Left lung (tissue), 10 donors: ENCODE results near the gene MAP3K19. TPM values are rescaled to one million over a fixed set of nuclear protein-coding genes. Genes with fewer than 3 reads are reported as not detected.

ENCODE experiments used
- ATAC-seq: fragments of 200-7000 bp; cut with Tn5 transposase; one replicate; pipeline ENCODE4 v1.9.1; 2020; ENCODE audit warnings: moderate library complexity
- DNase-seq, 4 donors: peaks; one replicate each; pipeline ENCODE4 v3.0.0-alpha.2; 2013 to 2020
- H3K27ac ChIP-seq, 2 donors: fragments of 200-600 bp; sonication (generic) in 1 of 2; one replicate each; pipeline versions ENCODE4 v1.5.0 to v1.8.0; 2020 to 2021
- H3K27me3 ChIP-seq, 2 donors: fragments of 200-600 bp; sonication (generic) in 1 of 2; one replicate each; pipeline versions ENCODE4 v1.5.0 to v1.8.0; 2020 to 2021
- H3K36me3 ChIP-seq, 2 donors: fragments of 200-600 bp; sonication (generic) in 1 of 2; one replicate each; pipeline versions ENCODE4 v1.5.0 to v1.8.0; 2020 to 2021
- H3K4me1 ChIP-seq, 2 donors: fragments of 200-600 bp; one replicate each; pipeline ENCODE4 v1.8.0; 2021
- H3K4me3 ChIP-seq, 2 donors: fragments of 200-600 bp; sonication (generic) in 1 of 2; one replicate each; pipeline versions ENCODE4 v1.5.0 to v1.8.0; 2020 to 2021; ENCODE audit warnings: mild to moderate bottlenecking in 1 of 2
- H3K9me3 ChIP-seq, 2 donors: fragments of 200-600 bp; sonication (generic) in 1 of 2; one replicate each; pipeline versions ENCODE4 v1.5.0 to v1.8.0; 2020 to 2021
- intact Hi-C, 2 donors: fragments of 100-400 bp; cut with DNase I; formaldehyde crosslinking; loops; one replicate each; pipeline versions ENCODE4 v1.11.2 to v1.14.2; 2022
- polyA plus RNA-seq, 6 donors: library from polyadenylated mRNA; unstranded; fragments of 120-200 nt; gene quantifications; one replicate each; pipeline ENCODE4 v1.2.1, GENCODE V29; 2013; ENCODE audit not compliant: insufficient read length in 6 of 6
- total RNA-seq, 2 donors: library from RNA; stranded (reverse); fragmentation: NEBNext Ultra II Directional; extraction: Animal tissue kit (Norgen Biotek cat#: 25700); gene quantifications; one replicate each; pipeline ENCODE4 v1.2.1, GENCODE V29; 2021
- TF ChIP-seq, protein P1 (sequence below), 2 donors: fragments of 200-600 bp; sonication (generic) in 1 of 2; IDR thresholded peaks; one replicate each; pipeline versions ENCODE4 v1.5.0 to v1.8.0; 2021; ENCODE audit warnings: antibody characterized with exemption in 2 of 2
- donor health status: DM: no; HTN: yes; CAD: no.
- donor health status: DM: no; HTN: no; CAD: no.

The MAP3K19 gene
- total and polyA plus RNA-seq, 8 donors: 0.79 to 4.8 (median 2.8) TPM; not detected in 1

GRCh38 chr2:135052997-135053474 lies 5.8 kb upstream of the MAP3K19 start:
- peaks cover 0 to 3% of the 10 kb centered on the region in 2 donors for H3K36me3 ChIP-seq
- no peaks in the 10 kb centered on the region for H3K27me3 ChIP-seq
- peaks cover 17 to 41% of the 10 kb centered on the region in 2 donors for H3K4me1 ChIP-seq
- peak overlapping the region; percentile 74 to 76 for H3K4me3 ChIP-seq
- no peaks in the 10 kb centered on the region for H3K9me3 ChIP-seq
- TF ChIP-seq, protein P1, sequence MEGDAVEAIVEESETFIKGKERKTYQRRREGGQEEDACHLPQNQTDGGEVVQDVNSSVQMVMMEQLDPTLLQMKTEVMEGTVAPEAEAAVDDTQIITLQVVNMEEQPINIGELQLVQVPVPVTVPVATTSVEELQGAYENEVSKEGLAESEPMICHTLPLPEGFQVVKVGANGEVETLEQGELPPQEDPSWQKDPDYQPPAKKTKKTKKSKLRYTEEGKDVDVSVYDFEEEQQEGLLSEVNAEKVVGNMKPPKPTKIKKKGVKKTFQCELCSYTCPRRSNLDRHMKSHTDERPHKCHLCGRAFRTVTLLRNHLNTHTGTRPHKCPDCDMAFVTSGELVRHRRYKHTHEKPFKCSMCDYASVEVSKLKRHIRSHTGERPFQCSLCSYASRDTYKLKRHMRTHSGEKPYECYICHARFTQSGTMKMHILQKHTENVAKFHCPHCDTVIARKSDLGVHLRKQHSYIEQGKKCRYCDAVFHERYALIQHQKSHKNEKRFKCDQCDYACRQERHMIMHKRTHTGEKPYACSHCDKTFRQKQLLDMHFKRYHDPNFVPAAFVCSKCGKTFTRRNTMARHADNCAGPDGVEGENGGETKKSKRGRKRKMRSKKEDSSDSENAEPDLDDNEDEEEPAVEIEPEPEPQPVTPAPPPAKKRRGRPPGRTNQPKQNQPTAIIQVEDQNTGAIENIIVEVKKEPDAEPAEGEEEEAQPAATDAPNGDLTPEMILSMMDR (IDR thresholded peaks at IDR 0.05): no peak
- peak; percentile 5 for ATAC-seq
- peak overlapping the region; percentile 95 to 97 for H3K27ac ChIP-seq
- intact Hi-C loops: no loop called here
- no peak for DNase-seq

- no peaks in the 10 kb centered on the region for H3K27me3 ChIP-seq
- TF ChIP-seq, protein P1 (IDR thresholded peaks at IDR 0.05): no peak
- H3K27ac ChIP-seq: peak within 1 kb of the TSS; percentile 95 to 97
- no peaks in the 10 kb centered on the region for H3K9me3 ChIP-seq
- intact Hi-C loops: no loop called here
- H3K4me3 ChIP-seq: peak within 1 kb of the TSS; percentile 74 to 76
- DNase-seq (peak; percentile 74 to 93 (median 88)), ATAC-seq (peak; percentile 95)
- peaks cover 17 to 39% of the 10 kb centered on the region in 2 donors for H3K4me1 ChIP-seq
- no peaks in the 10 kb centered on the region for H3K36me3 ChIP-seq
Observed at GRCh38 chr2:135052042-135052876, 5.0 kb upstream of the MAP3K19 start, which contains the start of gene RAB3GAP1. Gene RAB3GAP1, plus strand, starts transcription at chr2:135052292. Its CDS starts 16 bp downstream, at chr2:135052308.

DNA sequence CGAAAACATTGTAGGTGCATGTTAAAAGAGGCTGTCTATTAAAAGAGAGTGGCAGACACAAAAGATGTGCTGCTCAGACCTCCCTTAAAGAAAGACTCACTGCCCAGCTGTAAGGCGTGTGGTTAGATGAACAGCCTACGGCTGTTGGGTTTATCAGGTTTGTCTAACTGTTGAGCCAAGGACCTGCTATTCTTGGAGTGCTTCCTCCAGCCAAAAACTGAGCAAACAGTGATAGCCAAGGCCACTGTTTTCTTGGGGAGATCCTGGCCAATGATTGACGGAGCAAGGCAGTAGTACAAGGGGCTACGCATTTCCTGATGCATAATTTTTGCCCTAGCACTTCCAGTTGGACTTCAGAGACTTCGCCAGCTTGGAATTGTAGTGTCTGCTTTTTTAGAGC lies 3.4 kb upstream of the MAP3K19 start:
- DNase-seq: no peak
- Histone ChIP-seq H3K4me1 (peaks cover 17 to 28% of the 10 kb centered on the region in 2 donors), H3K27ac (no peak overlapping the region), H3K9me3 (no peaks in the 10 kb centered on the region), H3K36me3 (no peaks in the 10 kb centered on the region), H3K4me3 (no peak overlapping the region), H3K27me3 (peaks cover 0 to 4% of the 10 kb centered on the region in 2 donors)
- ATAC-seq: no peak
- TF ChIP-seq, protein P1 (IDR thresholded peaks at IDR 0.05): no peak
- intact Hi-C loops: no loop called here

DNA sequence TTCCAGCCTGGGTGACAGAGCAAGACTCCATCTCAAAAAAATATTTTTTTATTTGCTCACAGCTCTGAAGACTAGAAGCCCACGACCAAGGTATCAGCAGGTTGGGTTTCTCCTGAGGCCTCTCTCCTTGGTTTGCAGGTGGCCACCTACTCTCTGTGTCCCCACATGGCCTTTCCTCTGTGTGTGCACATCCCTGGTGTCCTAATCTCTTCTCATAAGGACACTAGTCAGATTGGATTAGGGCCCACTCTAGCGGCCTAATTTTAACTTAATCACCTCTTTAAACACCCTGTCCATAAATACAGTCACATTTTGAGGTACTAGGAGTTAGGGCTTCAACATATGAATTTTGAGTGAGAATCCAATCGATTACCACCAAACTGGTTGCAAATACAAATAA lies 2.9 kb upstream of the MAP3K19 start:
- no peak overlapping the region for H3K27ac ChIP-seq

GRCh38 chr2:135048122-135048521 lies 875 bp upstream of the MAP3K19 start:
- H3K4me1 ChIP-seq: peaks cover 3 to 6% of the 10 kb centered on the region in 2 donors
- TF ChIP-seq, protein P1 (IDR thresholded peaks at IDR 0.05): no peak
- H3K9me3 ChIP-seq: no peaks in the 10 kb centered on the region
- H3K27me3 ChIP-seq: peaks cover 0 to 4% of the 10 kb centered on the region in 2 donors
- ATAC-seq: no peak
- no peak for DNase-seq
- no peaks in the 10 kb centered on the region for H3K36me3 ChIP-seq
- H3K27ac ChIP-seq: no peak overlapping the region
- intact Hi-C loops: no loop called here
- H3K4me3 ChIP-seq: no peak overlapping the region

More for the DNA sequence above, 2.9 kb upstream of the MAP3K19 start:
- ATAC-seq (no peak), DNase-seq (no peak)
- H3K36me3 ChIP-seq: no peaks in the 10 kb centered on the region
- H3K27me3 ChIP-seq: peaks cover 0 to 4% of the 10 kb centered on the region in 2 donors
- intact Hi-C loops: no loop called here
- no peaks in the 10 kb centered on the region for H3K9me3 ChIP-seq
- H3K4me1 ChIP-seq: peaks cover 17 to 22% of the 10 kb centered on the region in 2 donors
- TF ChIP-seq, protein P1 (IDR thresholded peaks at IDR 0.05): no peak
- H3K4me3 ChIP-seq: no peak overlapping the region
